Ectodermal cell (in vitro differentiated cells): ENCODE results near the gene NPTN.

Experiments
- H3K27ac ChIP-seq: 2 replicates; pipeline ENCODE4 v1.7.0; 2013; ENCODE audit warnings: mild to moderate bottlenecking, low read depth, low read length; ENCODE audit not compliant: insufficient read depth, poor library complexity, severe bottlenecking
- H3K27me3 ChIP-seq: 2 replicates; pipeline ENCODE4 v1.7.0; 2013; ENCODE audit warnings: mild to moderate bottlenecking, low read length; ENCODE audit not compliant: insufficient read depth, control insufficient read depth, poor library complexity, severe bottlenecking
- H3K36me3 ChIP-seq: one replicate; pipeline ENCODE4 v1.7.0; 2013; ENCODE audit warnings: low read length; ENCODE audit not compliant: control insufficient read depth, insufficient read depth
- H3K4me1 ChIP-seq: one replicate; pipeline ENCODE4 v1.7.0; 2013; ENCODE audit warnings: low read length; ENCODE audit not compliant: control insufficient read depth, insufficient read depth
- H3K4me3 ChIP-seq: 2 replicates; pipeline ENCODE4 v1.7.0; 2013; ENCODE audit warnings: low read depth, low read length, control low read depth; ENCODE audit not compliant: insufficient read depth
- H3K9me3 ChIP-seq: 2 replicates; pipeline ENCODE4 v1.7.0; 2013; ENCODE audit warnings: mild to moderate bottlenecking, low read length, moderate library complexity; ENCODE audit not compliant: control insufficient read depth
- WGBS, 2 experiments: methylation state at CpG; one replicate each; pipeline ENCODE4 v1.1.7; 2013; ENCODE audit warnings: missing lambda C conversion rate in 2 of 2; 5-methylcytosine and 5-hydroxymethylcytosine counted together

Gene NPTN

DNA sequence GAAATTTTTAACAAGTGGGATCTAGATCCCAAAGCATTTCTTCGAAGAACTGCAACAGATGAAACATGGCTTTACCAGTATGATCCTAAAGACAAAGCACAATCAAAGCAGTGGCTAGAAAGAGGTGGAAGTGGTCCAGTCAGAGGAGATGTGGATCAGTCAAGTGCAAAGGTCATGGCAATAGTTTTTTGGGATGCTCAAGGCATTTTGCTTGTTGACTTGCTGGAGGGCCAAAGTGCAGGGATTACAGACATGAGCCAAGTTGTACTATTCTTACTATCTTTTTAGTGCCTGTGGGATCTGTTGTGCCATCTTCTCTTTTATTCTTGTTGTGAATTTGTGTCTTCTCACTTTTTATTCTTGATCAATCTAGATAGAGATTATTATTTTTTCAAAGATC lies 108.3 kb downstream of the NPTN start:
- no peaks in the 10 kb centered on the region for H3K36me3 ChIP-seq
- 95 to 100% methylated on average over 1 of the region's 1 CpG for WGBS, 2 experiments

DNA sequence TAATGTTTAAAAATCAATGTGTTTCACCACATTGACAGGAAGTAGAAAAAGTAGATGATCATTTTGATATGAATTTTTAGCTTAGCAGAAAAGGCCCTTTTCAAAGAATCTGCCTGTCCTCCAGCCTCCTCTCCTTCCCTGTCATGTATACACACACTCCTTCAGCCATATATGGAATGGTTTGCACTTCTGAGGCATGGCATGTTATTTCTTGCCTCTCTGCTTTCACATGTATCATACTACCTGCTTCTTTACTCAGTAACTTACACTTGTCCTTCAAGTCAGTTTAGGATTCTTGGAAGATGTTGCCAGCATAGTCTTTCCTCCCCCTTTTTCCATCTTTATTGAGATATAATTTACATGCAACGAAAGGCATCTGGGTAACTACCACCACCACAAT lies 111.2 kb downstream of the NPTN start:
- no peaks in the 10 kb centered on the region for H3K27me3 ChIP-seq
- H3K36me3 ChIP-seq = no peaks in the 10 kb centered on the region
- H3K4me1 ChIP-seq = peaks cover 10% of the 10 kb centered on the region
- H3K27ac ChIP-seq = no peak overlapping the region
- WGBS, 2 experiments = no CpG with 5 or more reads among the region's 1 CpG
- no peak overlapping the region for H3K4me3 ChIP-seq
- H3K9me3 ChIP-seq = no peaks in the 10 kb centered on the region

More for the DNA sequence above, 108.3 kb downstream of the NPTN start:
- Histone ChIP-seq H3K4me3 (no peak overlapping the region), H3K9me3 (no peaks in the 10 kb centered on the region), H3K27me3 (no peaks in the 10 kb centered on the region), H3K27ac (no peak overlapping the region), H3K4me1 (no peaks in the 10 kb centered on the region)

DNA sequence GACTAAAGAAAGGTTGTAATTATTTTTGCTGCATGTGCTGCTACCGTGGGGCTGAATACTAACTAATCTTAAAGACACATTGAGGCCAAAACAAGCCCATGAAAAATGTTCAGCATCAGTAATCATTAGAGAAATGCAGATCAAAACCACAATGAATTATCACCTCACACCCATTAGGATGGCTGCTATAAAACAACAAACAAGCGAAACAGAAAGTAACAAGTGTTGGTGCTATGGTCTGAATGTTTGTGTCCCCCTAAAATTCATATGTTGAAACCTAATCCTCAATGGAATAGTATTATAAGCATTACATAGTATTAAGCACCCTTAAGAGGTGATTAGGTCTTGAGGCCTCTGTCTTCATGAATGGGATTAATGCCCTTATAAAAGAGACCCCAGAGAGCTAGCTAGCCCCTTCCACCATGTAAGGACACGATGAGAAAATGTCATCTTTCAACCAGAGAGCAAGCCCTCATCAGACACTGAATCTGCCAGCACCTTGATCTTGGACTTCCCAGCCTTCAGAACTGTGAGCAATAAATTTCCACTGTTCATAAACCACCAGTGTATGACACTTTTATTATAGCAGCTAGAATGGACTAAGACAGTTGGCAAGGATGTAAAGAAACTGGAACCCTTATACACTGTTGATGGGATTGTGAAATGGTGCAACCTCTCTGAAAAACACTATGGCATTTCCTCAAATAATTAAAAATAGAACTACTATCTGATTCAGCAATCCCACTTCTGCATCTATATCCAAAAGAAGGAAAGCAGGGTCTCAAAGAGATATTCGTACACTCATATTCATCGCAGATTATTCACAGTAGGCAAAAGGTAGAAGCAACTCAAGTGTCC lies 114.1 kb downstream of the NPTN start:
- Histone ChIP-seq H3K4me1 (peaks cover 10% of the 10 kb centered on the region), H3K4me3 (no peak overlapping the region)
- 86 to 95% methylated on average over 4 to 5 of the region's 5 CpGs for WGBS, 2 experiments

DNA sequence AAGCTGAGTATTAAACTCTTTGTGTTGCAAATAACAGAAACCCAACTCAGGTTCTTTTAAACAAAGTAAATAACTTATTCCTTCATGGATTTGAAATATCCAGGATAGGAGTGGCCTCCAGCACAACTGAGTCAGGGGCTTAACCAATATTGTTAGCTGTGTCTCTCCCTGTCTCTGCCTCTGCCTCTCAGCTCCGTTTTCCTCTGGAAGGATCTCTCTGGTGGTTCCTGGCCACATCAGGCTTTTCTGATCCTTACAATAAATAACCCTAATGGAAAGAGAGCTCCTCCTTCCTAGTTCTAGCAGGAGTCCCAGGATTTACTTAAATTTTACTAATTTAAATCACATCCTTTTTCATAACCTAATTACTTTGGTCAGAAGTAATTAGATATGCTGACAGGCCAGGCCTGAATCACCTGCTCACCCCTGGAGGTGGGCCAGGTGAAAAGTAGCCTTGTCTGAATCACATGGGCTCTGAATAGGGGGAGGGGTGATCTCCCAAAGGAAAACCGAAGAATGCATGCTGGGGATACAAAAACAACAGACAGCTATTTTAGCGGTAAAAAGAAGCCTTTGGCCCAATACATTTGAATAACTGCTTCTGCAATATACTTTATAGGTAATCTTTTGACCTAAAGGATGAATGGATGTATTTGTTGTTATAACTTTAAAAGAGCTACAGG lies 114.9 kb downstream of the NPTN start:
- Histone ChIP-seq H3K4me1 (peaks cover 10% of the 10 kb centered on the region), H3K27me3 (no peaks in the 10 kb centered on the region), H3K27ac (no peak overlapping the region), H3K36me3 (no peaks in the 10 kb centered on the region), H3K9me3 (no peaks in the 10 kb centered on the region), H3K4me3 (no peak overlapping the region)
- 35 to 51% methylated on average over 1 to 3 of the region's 3 CpGs for WGBS, 2 experiments

More for the DNA sequence above, 114.1 kb downstream of the NPTN start:
- Histone ChIP-seq H3K27me3 (no peaks in the 10 kb centered on the region), H3K36me3 (no peaks in the 10 kb centered on the region), H3K27ac (no peak overlapping the region), H3K9me3 (no peaks in the 10 kb centered on the region)

GRCh38 chr15:73517566-73517965 lies 115.6 kb downstream of the NPTN start:
- WGBS, 2 experiments = 72 to 85% methylated on average over 2 of the region's 2 CpGs
- no peaks in the 10 kb centered on the region for H3K9me3 ChIP-seq

DNA sequence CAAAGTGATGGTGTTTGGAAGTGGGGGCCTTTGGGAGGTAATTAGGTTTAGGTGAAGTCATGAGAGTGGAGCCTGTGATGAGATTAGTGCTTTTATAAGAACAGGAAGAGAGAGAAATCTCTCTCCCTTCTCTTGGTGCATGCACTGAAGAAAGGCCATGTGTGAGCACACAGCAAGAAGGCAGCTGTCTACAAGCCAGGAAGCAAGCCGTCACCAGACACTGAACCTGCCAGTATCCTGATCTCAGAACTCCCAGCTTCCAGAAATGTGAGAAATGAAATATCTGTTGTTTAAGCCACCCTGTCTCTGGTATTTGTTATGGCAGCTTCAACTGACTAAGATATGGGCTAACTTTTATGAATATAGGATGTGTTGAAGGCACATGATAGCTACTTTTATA lies 117.7 kb downstream of the NPTN start:
- no peaks in the 10 kb centered on the region for H3K36me3 ChIP-seq
- peaks cover 10% of the 10 kb centered on the region for H3K4me1 ChIP-seq
- no peaks in the 10 kb centered on the region for H3K27me3 ChIP-seq
- WGBS, 2 experiments = 78 to 86% methylated on average over 1 of the region's 1 CpG
- no peaks in the 10 kb centered on the region for H3K9me3 ChIP-seq
- H3K27ac ChIP-seq = no peak overlapping the region
- H3K4me3 ChIP-seq = no peak overlapping the region

More at GRCh38 chr15:73517566-73517965, 115.6 kb downstream of the NPTN start:
- H3K36me3 ChIP-seq = no peaks in the 10 kb centered on the region
- H3K4me3 ChIP-seq = no peak overlapping the region
- H3K4me1 ChIP-seq = peaks cover 10% of the 10 kb centered on the region
- peak overlapping the region; percentile 12 for H3K27ac ChIP-seq
- H3K27me3 ChIP-seq = no peaks in the 10 kb centered on the region
